Limb (tissue), 2 donors: ENCODE results near the gene ABCA3.

Experiments used
- DNase-seq, 2 donors: peaks; one replicate each; pipeline ENCODE4 v3.0.0-alpha.2; 2016; ENCODE audit errors: extremely low spot score in 2 of 2

ABCA3 gene

GRCh38 chr16:2317231-2318020 is 23.1 kb downstream of the ABCA3 start:
- no peak for DNase-seq

GRCh38 chr16:2308089-2308962 is 32.2 kb downstream of the ABCA3 start:
- DNase-seq: no peak

GRCh38 chr16:2299915-2300192 is 40.7 kb downstream of the ABCA3 start:
- no peak for DNase-seq

GRCh38 chr16:2299121-2299914 is 41.2 kb downstream of the ABCA3 start:
- DNase-seq: no peak

GRCh38 chr16:2298621-2299020 is 41.9 kb downstream of the ABCA3 start:
- DNase-seq: no peak

- no peak for DNase-seq
These were observed 43.0 kb downstream of the ABCA3 start for GRCh38 chr16:2297506-2297860.

GRCh38 chr16:2296661-2297505 is 43.6 kb downstream of the ABCA3 start:
- no peak for DNase-seq

GRCh38 chr16:2295056-2295798 is 45.3 kb downstream of the ABCA3 start:
- no peak for DNase-seq

DNA sequence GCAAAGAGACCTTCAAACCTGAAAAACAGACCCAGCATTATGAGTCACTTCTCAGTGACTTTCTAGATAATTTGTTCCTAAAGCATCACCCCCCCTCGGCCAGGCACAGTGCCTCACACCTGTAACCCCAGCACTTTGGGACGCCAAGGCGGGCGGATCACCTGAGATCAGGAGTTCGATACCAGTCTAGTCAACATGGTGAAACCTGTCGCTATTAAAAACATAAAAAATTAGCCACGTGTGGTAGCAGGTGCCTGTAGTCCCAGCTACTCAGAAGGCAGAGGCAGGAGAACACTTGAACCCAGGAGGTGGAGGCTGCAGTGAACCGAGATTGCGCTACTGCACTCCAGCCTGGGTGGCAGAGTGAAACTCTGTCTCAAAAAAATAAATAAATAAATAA is 48.3 kb downstream of the ABCA3 start:
- no peak for DNase-seq

DNA sequence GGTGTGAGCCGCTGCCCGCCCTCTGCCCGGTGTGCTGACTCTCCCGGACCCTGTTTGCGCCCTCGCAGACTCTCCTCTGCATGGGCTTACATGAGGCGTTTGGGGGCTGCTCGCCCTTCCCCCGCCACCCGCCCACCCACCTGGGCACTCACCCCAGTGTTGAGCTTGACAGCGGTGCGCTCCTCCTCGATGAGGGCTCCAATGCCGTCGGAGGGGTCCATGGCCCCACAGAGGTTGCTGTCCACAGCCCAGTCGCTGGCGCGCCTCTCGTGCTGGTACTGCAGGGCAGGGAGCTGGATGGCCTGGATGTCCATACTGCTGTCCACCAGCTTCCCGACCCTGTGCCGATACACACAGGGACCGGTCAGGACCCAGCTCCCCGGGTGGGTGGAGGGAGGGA is 51.2 kb downstream of the ABCA3 start:
- no peak for DNase-seq

DNA sequence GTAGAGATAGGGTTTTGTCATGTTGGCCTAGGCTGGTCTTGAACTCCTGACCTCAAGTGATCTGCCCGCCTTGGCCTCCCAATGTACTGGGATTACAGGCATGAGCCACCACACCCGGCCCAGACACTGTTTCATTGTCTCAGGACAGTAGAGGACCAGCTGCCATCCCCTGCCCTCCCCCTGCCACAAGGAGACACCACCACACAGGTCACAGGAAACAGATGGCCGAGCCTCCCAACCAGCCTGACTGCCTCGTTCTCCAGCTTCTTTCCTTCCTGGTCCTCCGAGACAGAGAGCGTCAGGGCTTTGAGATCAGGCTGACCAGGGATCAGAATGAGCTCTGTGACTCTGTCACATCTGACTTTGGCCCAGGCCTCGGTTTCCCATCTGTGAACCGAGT is 51.8 kb downstream of the ABCA3 start:
- DNase-seq: no peak

DNA sequence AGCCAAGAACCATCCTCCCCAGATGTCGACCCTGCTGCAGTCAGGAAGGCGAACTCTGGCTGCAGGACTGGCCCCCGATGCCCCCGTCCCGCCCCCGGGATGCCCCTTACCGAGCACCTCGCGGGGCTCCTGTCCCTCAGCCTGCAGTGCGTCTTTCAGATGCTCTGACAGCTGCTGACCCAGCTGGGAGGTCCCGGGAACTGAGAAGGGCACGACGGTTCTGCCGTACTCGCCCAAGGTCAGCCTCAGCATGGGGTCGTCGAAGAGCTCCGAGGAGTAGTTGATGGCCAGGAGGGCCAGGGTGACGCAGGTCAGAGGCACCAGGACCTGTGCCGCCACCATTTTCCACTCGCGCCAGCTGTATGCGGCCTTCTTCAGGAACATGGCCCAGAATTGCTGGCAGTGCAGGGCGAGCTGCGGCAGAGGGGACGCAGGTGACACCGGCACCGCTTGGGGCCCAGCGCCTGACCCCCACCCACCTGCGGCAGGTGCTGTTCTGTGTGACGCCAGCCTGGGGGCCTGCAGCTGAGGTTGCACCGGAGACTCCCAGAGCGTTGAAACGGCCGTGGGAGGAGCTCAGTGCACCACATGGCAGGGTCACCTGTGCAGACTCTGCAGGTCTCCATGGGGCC is 52.5 kb downstream of the ABCA3 start:
- no peak for DNase-seq

DNA sequence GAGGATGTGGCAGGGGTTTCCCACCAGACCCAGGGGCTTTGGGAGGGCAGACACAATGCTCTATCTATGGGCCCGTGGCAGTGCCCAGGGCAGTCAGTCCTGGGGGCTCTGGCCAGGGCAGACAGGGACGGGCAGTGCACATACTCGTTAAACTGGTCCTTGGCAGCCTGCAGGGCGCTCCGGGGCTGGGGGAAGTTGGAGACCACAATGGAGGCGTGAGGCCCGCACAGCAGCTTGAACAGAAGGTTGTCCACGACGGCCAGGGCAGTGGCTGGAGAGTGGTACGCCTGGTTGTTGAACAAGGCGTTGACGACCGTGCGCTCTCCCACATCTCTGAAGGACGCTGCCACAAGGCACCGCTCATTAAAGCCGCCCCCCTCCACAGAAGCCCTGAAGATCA is 54.0 kb downstream of the ABCA3 start:
- DNase-seq: no peak

DNA sequence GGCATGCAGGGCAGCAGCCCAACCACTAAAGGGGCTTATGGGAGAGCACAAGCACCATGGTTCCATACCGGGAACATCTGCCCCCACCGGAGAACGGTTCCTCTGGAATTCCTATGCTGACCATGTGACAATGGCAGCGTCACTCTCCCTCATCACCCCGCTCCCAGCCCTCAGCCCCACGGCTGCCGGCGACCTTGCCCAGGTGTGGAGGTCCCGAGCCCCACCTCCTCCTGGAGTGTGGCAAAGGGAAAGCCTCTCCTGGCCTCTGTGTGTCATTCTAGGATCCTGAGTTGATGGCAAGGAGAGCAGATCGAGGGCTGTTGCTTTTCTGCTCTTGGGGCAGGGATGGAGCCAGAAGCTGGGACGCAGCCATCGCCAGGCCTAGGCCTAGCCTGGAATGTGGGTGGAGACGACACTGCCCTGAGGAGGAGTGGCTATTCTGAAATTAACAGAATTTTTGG is 54.8 kb downstream of the ABCA3 start:
- DNase-seq: no peak

DNA sequence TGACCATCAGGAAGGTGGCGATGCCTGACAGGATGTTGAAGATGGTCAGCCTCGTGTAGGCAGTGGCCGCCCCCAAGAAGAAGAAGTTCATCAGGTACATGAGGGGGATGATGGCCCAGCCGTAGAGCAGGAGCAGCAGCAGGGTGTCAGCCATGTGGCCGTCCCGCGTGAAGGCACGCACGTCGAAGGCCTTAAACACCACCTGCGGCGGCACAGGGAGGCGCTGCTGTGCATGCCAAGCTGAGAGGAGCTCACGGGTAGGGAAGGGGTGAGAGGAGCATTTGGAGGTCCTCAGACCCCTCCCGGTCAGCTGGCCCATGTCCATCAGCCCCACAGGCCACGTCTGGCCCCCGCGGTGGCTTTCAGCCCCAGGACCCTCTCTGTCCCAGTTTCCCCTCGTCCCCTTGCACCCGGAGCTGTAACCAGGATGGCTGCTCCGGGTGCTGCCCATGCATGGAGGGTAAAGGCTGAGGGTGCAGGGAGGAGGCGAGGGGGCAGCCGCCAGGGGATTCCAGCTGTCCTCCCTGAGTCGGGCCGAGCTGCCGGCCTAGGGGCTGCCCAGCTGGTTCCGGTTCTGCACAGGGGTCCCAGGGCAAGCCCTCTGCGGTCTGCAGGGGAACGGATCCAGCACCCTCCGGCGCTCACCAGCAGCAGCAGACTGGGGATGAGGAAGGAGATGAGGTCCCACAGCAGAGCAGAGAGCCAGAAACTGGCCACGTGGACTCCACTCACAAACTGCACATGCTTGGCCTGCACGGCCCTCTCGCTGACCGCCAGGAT is 55.5 kb downstream of the ABCA3 start:
- no peak for DNase-seq

DNA sequence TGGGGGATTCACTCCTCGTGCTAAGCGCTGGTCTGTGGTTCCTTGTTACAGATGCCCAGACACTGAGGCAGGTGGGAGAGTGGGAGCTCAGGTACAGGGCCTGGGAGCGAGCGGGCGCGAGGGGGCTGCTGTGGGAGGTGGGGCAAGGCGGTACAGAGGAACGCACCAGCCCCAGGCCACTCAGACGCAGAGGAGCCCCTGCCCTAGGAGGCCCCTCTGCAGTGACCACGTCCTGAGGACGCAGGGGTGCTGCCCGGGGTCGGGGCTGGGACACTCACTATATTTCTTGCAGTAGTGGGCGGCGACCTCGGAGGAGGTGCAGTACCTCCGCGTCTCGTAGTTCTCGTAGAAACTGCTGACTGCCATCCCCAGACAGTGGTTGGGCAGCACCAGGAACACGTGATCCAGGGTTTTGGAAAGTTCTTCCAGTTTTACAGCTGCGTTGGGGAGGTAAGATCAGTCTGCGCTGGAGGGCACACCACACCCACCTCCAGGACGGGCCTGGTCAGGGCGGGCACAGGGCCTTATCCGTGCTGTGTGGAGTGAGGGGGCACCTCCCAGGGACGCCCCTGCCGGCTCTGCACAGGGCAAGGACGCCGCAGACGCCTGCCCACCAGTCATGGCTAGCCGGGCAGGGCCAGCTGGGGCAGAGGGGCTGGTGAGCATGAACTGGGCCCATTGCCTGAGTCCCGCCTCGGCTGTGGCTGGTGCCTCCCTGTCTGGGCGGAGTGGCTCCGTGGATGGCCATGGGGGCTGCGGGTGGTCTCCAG is 56.3 kb downstream of the ABCA3 start:
- DNase-seq: no peak

DNA sequence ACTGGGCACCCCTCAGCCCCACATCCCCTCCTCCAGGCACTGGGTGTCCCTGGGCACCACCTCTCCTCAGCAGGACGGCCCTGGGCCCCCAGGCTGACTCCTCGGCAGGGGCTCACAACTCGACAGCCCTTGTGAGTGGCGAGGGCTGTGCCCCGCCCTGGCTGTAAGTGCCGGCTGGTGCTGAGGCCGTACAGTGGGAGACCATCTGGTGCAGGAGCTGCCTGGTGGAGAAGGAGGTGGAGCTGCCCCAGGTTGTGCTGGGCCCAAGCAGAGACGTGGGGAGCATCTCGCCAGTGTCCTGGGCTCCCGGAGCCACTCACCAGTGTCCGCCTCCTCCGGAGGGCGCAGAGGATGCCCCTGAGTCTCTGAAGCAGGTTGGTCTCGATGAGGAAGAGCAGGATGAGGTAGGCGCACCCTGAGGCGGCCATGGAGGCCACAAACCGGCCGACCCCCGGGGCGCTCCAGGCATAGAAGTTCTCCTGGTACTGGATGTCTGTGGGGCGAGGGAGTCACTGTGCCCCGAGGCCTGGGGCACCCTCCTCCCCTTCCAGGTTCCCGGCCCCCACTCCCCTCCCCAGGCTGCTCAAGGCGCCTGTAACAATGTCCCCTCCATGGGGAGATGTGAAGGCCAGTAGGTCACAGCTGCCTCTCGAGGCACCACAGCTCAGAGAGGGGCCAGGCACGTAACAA is 57.5 kb downstream of the ABCA3 start:
- no peak for DNase-seq

GRCh38 chr16:2282262-2282661 is 58.3 kb downstream of the ABCA3 start:
- no peak for DNase-seq
